BLaER1 (cell line): ENCODE measurements around the gene AKR1C2.
"Not testable (repeated sequence)": the region's sequence is repeated elsewhere in the genome, so short reads cannot be mapped to it uniquely, and the experiment has no call there.

Experiments
- H3K27ac ChIP-seq: shearing (Covaris generic); formaldehyde crosslinking; 2 replicates; pipeline ENCODE4 v1.8.1; 2022
- H3K27me3 ChIP-seq: shearing (Covaris generic); formaldehyde crosslinking; 2 replicates; pipeline ENCODE4 v1.8.1; 2022
- H3K36me3 ChIP-seq: shearing (Covaris generic); formaldehyde crosslinking; 2 replicates; pipeline ENCODE4 v1.8.1; 2022
- H3K4me1 ChIP-seq: shearing (Covaris generic); formaldehyde crosslinking; 2 replicates; pipeline ENCODE4 v1.8.1; 2022
- H3K4me2 ChIP-seq: shearing (Covaris generic); formaldehyde crosslinking; 2 replicates; pipeline ENCODE4 v1.8.1; 2022
- H3K4me3 ChIP-seq: shearing (Covaris generic); formaldehyde crosslinking; 2 replicates; pipeline ENCODE4 v1.8.1; 2022
- H3K9ac ChIP-seq: shearing (Covaris generic); formaldehyde crosslinking; 2 replicates; pipeline ENCODE4 v1.8.1; 2022
- H3K9me3 ChIP-seq: shearing (Covaris generic); formaldehyde crosslinking; 2 replicates; pipeline ENCODE4 v1.8.1; 2022
- H4K20me1 ChIP-seq: shearing (Covaris generic); formaldehyde crosslinking; 2 replicates; pipeline ENCODE4 v1.8.1; 2022
- Cebpa-rat ChIP-seq: shearing (Covaris generic); IDR thresholded peaks from 2 replicates; pipeline ENCODE4 v1.8.1; 2022

AKR1C2 gene

GRCh38 chr10:5040781-5041470, 37.3 kb upstream of the AKR1C2 start:
- H4K20me1 ChIP-seq: no peaks in the 10 kb centered on the region
- H3K9me3 ChIP-seq: peaks cover 21% of the 10 kb centered on the region
- H3K4me1 ChIP-seq: peaks cover 10% of the 10 kb centered on the region
- H3K9ac ChIP-seq: no peak overlapping the region
- TF ChIP-seq Cebpa-rat: no peak
- H3K27ac ChIP-seq: no peak overlapping the region
- H3K27me3 ChIP-seq: no peaks in the 10 kb centered on the region
- H3K4me2 ChIP-seq: peak overlapping the region; percentile 66
- no peak overlapping the region for H3K4me3 ChIP-seq
- no peaks in the 10 kb centered on the region for H3K36me3 ChIP-seq

- TF ChIP-seq Cebpa-rat: no peak
- peaks cover 29% of the 10 kb centered on the region for H3K9me3 ChIP-seq
Observed at GRCh38 chr10:5040010-5040673, 36.5 kb upstream of the AKR1C2 start.

GRCh38 chr10:5038733-5039132, 35.1 kb upstream of the AKR1C2 start:
- H3K4me3 ChIP-seq: no peak overlapping the region
- no peak overlapping the region for H3K4me2 ChIP-seq
- no peaks in the 10 kb centered on the region for H3K36me3 ChIP-seq
- TF ChIP-seq Cebpa-rat: 0 out of 2 replicates have a peak, but pooled peaks have one; percentile 7
- H3K27ac ChIP-seq: no peak overlapping the region
- H3K27me3 ChIP-seq: no peaks in the 10 kb centered on the region
- peaks cover 10% of the 10 kb centered on the region for H3K4me1 ChIP-seq
- H4K20me1 ChIP-seq: no peaks in the 10 kb centered on the region
- no peak overlapping the region for H3K9ac ChIP-seq
- H3K9me3 ChIP-seq: peaks cover 42% of the 10 kb centered on the region

More at GRCh38 chr10:5040010-5040673, 36.5 kb upstream of the AKR1C2 start:
- no peaks in the 10 kb centered on the region for H3K36me3 ChIP-seq
- H4K20me1 ChIP-seq: no peaks in the 10 kb centered on the region
- H3K4me3 ChIP-seq: no peak overlapping the region
- peaks cover 10% of the 10 kb centered on the region for H3K4me1 ChIP-seq
- no peak overlapping the region for H3K9ac ChIP-seq
- no peak overlapping the region for H3K4me2 ChIP-seq
- H3K27me3 ChIP-seq: no peaks in the 10 kb centered on the region
- H3K27ac ChIP-seq: no peak overlapping the region

GRCh38 chr10:5038101-5038500, 34.4 kb upstream of the AKR1C2 start:
- Histone ChIP-seq H3K9me3 (peaks cover 48% of the 10 kb centered on the region), H3K27me3 (no peaks in the 10 kb centered on the region), H3K4me3 (no peak overlapping the region), H3K27ac (no peak overlapping the region), H3K36me3 (no peaks in the 10 kb centered on the region), H3K4me1 (peaks cover 10% of the 10 kb centered on the region), H3K4me2 (no peak overlapping the region), H3K9ac (no peak overlapping the region), H4K20me1 (no peaks in the 10 kb centered on the region)
- no peak for TF ChIP-seq Cebpa-rat

DNA sequence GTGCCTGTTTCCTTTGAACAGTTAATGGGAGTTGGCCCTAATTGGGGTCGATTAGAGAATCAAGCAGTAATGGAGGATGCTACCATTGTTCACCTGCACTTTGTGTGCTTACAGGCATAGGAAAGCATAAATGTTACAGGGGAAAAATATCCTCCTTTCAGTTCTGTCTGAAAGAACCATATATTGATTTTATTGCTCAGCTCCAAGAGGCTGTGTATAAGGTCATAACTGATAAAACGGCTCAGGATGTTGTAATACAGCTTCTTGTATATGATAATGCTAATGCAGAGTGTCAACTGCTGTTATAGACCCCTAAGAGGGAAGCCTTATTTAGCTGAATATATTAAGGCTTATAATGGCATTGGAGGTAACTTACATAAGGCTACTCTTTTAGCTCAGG, 32.9 kb upstream of the AKR1C2 start:
- no peak overlapping the region for H3K4me2 ChIP-seq
- H3K27me3 ChIP-seq: no peaks in the 10 kb centered on the region
- H3K4me3 ChIP-seq: no peak overlapping the region
- no peaks in the 10 kb centered on the region for H4K20me1 ChIP-seq
- H3K27ac ChIP-seq: no peak overlapping the region
- no peaks in the 10 kb centered on the region for H3K36me3 ChIP-seq
- no peak for TF ChIP-seq Cebpa-rat
- H3K9me3 ChIP-seq: peaks cover 55% of the 10 kb centered on the region
- H3K9ac ChIP-seq: no peak overlapping the region
- peaks cover 6% of the 10 kb centered on the region for H3K4me1 ChIP-seq

DNA sequence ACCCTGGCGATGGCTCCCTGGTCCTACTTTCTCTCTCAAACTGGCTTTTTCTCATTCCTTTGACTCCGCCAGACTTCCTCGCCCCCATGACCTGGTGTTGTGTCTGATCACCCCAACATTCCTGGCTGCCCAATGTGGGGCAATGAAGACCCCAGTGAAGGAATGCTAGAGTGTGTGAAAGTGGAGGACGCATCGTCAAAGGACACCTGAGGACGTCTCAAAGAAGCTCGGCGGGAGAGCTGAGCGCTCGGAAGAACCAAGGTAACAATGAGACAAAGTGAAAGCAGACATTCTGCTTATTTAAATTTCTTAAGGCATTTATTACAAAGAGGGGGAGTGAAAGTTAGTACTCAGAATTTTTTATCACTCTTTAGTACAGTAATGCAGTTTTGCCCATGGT, 31.7 kb upstream of the AKR1C2 start:
- H3K4me3 ChIP-seq: no peak overlapping the region
- H3K27me3 ChIP-seq: no peaks in the 10 kb centered on the region
- H3K4me2 ChIP-seq: no peak overlapping the region
- no peaks in the 10 kb centered on the region for H4K20me1 ChIP-seq
- TF ChIP-seq Cebpa-rat: no peak
- no peak overlapping the region for H3K27ac ChIP-seq
- H3K4me1 ChIP-seq: no peaks in the 10 kb centered on the region
- peaks cover 55% of the 10 kb centered on the region for H3K9me3 ChIP-seq
- H3K9ac ChIP-seq: no peak overlapping the region
- no peaks in the 10 kb centered on the region for H3K36me3 ChIP-seq

DNA sequence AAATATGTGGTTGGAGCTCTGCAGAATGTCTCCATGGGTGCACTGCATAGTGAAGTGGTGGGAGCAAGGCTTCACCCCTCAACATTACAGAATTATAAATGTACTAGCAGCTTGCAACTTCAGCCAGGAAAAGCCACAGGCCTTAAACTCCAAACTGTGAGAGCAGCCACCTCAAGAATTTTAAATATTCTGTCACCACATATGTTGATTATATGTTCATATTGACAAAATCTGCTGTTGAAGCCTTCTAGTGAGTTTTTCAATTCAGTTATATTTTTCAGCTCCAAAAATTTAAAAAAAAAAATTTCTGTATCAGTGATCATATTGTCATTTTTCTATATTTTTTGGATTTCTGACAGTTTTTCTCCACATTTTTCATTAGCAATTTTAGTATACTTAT, 30.9 kb upstream of the AKR1C2 start:
- Histone ChIP-seq H3K9me3 (peaks cover 57% of the 10 kb centered on the region), H3K4me3 (no peak overlapping the region), H3K4me1 (no peaks in the 10 kb centered on the region), H3K4me2 (no peak overlapping the region), H3K27me3 (no peaks in the 10 kb centered on the region), H3K36me3 (no peaks in the 10 kb centered on the region), H3K27ac (no peak overlapping the region), H3K9ac (no peak overlapping the region), H4K20me1 (no peaks in the 10 kb centered on the region)
- no peak for TF ChIP-seq Cebpa-rat

GRCh38 chr10:5033061-5033778, 29.6 kb upstream of the AKR1C2 start:
- Histone ChIP-seq H3K4me2 (no peak overlapping the region), H3K36me3 (no peaks in the 10 kb centered on the region), H3K9me3 (peaks cover 57% of the 10 kb centered on the region), H3K4me3 (no peak overlapping the region), H4K20me1 (no peaks in the 10 kb centered on the region), H3K27ac (no peak overlapping the region), H3K9ac (no peak overlapping the region), H3K4me1 (no peaks in the 10 kb centered on the region), H3K27me3 (no peaks in the 10 kb centered on the region)
- no peak for TF ChIP-seq Cebpa-rat

GRCh38 chr10:5032444-5032843, 28.8 kb upstream of the AKR1C2 start:
- H3K4me3 ChIP-seq, H3K27ac ChIP-seq, H3K36me3 ChIP-seq, H3K4me2 ChIP-seq, H4K20me1 ChIP-seq, H3K4me1 ChIP-seq, H3K9ac ChIP-seq, H3K27me3 ChIP-seq: not testable (repeated sequence)
- H3K9me3 ChIP-seq: peaks cover 57% of the 10 kb centered on the region

- H3K9me3 ChIP-seq: peaks cover 57% of the 10 kb centered on the region
- H3K27ac ChIP-seq, H4K20me1 ChIP-seq, H3K27me3 ChIP-seq, H3K4me2 ChIP-seq, H3K9ac ChIP-seq, H3K4me1 ChIP-seq, H3K36me3 ChIP-seq, H3K4me3 ChIP-seq: not testable (repeated sequence)
Observed at GRCh38 chr10:5031588-5031987, 27.9 kb upstream of the AKR1C2 start.
